H1 (cell line): ENCODE data around the gene PAXIP1. TPM values are rescaled to one million over a fixed set of nuclear protein-coding genes. Genes with fewer than 3 reads are reported as not detected.

Experiments
- KDM4A ChIP-seq: IDR thresholded peaks from one replicate; pipeline ENCODE4 v1.7.1; 2012; ENCODE audit warnings: low read depth, mild to moderate bottlenecking, moderate library complexity, low read length, inconsistent platforms; ENCODE audit not compliant: severe bottlenecking
- RAD21 ChIP-seq, 2 experiments: IDR thresholded peaks in 1 of 2; conservative IDR thresholded peaks in 1 of 2; 2 replicates each; pipeline ENCODE4 v1.6.1; 2011; ENCODE audit warnings: low read depth in 2 of 2, low read length in 2 of 2, improper control_type of control experiment in 1 of 2, inconsistent platforms in 1 of 2, mild to moderate bottlenecking in 1 of 2, moderate library complexity in 1 of 2
- RNF2 ChIP-seq: fragments of 200-900, 300-1000 bp; sonication (generic); IDR thresholded peaks from 2 replicates; pipeline ENCODE4 v1.7.1; 2016; ENCODE audit warnings: borderline replicate concordance, low read depth, mild to moderate bottlenecking, antibody characterized with exemption, low read length; ENCODE audit not compliant: poor library complexity, severe bottlenecking; ENCODE audit errors: missing control alignments
- SAP30 ChIP-seq: fragments of 300-600 bp; sonication (generic); IDR thresholded peaks from 2 replicates; pipeline ENCODE4 v1.7.1; 2012; ENCODE audit warnings: low read length, moderate library complexity, mild to moderate bottlenecking, inconsistent platforms; ENCODE audit not compliant: insufficient read depth, insufficient replicate concordance
- polyA plus RNA-seq, 7 experiments: library from polyadenylated mRNA; depleted of rRNA in 3 of 7; stranded (reverse) in 5 of 7; unstranded in 2 of 7; fragments of >200 nt in 5 of 7; fragments of 200-250 nt in 2 of 7; gene quantifications; 1 replicate in 5 of 7; 2 replicates in 1 of 7; 4 replicates in 1 of 7; pipeline versions ENCODE4 v1.2.1 to v1.2.3, GENCODE V29; 2011 to 2013; ENCODE audit warnings: missing spikeins in 2 of 7, mixed read lengths in 2 of 7
- total RNA-seq: library from RNA; stranded (reverse); fragmentation: NEBNext Ultra II Directional; extraction: Animal tissue kit (Norgen Biotek cat#: 25700); gene quantifications from 2 replicates; pipeline ENCODE4 v1.2.1, GENCODE V29; 2021

The PAXIP1 gene
- total and polyA plus RNA-seq, 2 of the 8 experiments (the other 6 are each of a cell fraction or from before 2014, with no cell fraction given): 32.4 to 32.8 TPM

GRCh38 chr7:154914996-154915380 is 87.9 kb downstream of the PAXIP1 start (continued):
- TF ChIP-seq RNF2: no peak
- TF ChIP-seq KDM4A: no peak
- TF ChIP-seq RAD21 (IDR thresholded peaks at IDR 0.05 in 1 of 2, conservative IDR thresholded peaks at IDR 0.05 in 1 of 2; ENCODE audit: low read depth in 2 of 2, low read length in 2 of 2): peak; percentile 5 to 32; a peak in 2 of 4 replicates
- no peak for TF ChIP-seq SAP30
- TF ChIP-seq, all 59 proteins: peak for 3
